Suppressor macrophage treated with lipopolysaccharide for 1 hour (primary cell): ENCODE data around the gene OR52H1.

Source experiments
- DNase-seq, 3 donors: peaks; one replicate each; pipeline ENCODE4 v3.0.0-alpha.2; 2020 to 2022

Gene OR52H1

DNA sequence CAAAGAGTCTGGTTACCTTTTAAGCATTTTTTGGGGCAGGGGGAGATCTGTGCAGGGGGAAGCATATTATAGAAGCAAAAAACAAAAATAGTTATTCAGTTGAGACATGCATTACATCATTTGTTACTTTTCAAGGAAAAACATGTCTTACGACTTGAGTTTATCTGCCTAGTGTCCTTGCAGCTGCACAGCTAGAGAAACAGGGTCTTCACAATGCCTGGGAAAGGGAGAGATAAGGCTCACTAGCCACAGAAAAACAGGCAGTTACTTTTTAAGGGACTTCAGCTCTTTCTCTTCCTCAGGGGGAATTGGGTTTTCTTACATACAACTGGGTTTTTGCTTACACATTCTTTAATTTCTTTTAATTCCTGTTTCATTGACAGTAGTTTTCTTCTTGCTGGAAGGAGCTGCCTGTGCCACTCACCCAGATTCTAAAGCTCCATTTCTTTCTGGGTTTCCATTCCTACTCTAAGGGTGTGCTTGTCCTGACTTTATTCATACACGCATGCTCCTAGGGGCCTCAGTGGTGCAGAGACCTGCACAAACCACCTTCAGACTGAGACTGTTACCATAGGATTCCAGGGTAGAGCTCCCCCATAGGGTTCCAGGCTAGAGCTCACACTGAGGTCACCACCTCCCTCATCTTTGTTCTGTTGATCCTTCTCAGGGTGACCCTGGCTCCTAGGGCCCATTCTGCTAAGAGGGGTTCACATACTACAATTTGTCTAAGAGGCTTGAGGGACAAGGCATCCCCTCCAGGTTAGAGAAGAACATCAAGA, 17.1 kb downstream of the OR52H1 start:
- DNase-seq = no peak

DNA sequence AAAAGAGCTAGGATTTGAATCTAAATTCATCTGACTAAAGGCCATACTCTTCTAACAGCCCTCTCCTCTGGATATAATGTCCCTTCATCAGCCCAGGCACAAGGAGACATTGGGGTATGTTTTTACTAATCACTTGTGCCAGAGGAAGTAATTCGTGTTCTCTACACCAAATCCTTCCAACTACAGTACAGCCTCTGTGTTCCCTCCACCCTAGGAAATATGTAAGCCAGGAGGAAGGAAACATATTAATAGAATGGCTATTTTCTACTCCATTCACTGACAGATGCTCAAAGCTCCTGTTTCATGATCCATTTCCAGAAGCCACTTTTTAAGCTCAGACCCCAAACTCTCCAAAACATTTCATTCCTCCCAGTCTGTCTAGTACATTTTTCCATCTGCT, 19.8 kb downstream of the OR52H1 start:
- DNase-seq = no peak

DNA sequence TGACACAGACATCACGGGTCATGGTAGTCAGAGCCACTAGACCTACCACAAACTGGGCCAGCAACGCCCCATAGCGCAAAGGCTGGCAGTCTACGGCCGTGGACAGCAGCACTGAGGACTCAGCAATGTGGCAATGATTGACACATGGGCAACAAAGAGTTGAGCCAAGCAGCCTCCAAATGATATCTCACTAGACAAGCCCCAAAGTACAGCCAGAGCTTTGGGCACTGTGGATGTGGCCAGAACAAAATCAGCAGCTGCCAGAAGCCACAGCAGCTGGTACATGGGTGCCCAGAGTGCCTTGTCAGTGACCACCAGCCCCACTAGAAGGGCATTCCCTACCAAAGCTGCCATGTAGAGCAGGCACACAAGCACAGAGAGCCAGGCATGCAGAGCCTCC, 20.6 kb downstream of the OR52H1 start:
- no peak for DNase-seq

- no peak for DNase-seq
Measured at GRCh38 chr11:5524756-5525155, 23.6 kb downstream of the OR52H1 start.

- DNase-seq = no peak
Measured at GRCh38 chr11:5522308-5522707, 26.0 kb downstream of the OR52H1 start.

DNA sequence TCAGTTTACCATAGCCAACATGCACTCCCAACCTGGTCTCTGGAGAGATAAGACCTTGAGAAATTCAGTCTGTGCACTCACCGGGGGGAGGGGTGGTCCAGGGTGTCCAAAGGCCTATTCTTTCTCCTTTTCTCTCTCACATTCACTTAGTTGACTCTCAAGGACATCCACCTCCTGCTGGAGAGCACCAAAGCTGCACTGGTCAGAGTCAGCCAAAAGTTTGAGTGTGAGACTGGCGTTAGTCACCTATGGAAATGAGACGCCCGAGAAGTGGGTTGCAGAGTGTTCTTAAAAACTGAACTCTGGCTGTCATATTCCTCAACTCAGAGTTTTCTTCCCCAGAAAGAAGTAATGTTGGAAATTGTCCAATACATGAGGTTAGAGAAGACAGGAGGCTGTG, 26.8 kb downstream of the OR52H1 start:
- no peak for DNase-seq

- DNase-seq = no peak
Measured at GRCh38 chr11:5516599-5516998, 31.7 kb downstream of the OR52H1 start, which contains the start of gene UBQLNL. UBQLNL (minus strand) TSS chr11:5516699; CDS start chr11:5516441, 258 bp downstream.

DNA sequence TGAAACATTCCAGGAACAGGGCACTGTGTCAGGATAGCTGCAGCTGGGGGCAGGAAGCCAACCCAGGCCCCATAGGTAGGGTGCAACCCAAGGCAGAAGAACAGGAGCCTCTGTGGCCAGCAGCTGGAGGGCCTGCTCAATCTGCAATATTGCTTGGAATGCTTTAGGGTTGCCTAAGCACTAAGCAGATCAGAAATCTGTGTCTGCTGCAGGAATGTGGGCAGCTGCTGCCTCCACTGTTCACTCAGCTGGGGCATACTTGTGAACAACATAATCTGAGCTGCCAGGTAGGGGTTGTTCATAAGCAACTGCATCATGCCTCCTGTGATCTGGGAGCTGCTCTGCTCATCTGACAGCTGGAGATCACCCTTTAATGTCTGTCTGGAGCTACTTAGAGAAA, 33.5 kb downstream of the OR52H1 start:
- DNase-seq = no peak

DNA sequence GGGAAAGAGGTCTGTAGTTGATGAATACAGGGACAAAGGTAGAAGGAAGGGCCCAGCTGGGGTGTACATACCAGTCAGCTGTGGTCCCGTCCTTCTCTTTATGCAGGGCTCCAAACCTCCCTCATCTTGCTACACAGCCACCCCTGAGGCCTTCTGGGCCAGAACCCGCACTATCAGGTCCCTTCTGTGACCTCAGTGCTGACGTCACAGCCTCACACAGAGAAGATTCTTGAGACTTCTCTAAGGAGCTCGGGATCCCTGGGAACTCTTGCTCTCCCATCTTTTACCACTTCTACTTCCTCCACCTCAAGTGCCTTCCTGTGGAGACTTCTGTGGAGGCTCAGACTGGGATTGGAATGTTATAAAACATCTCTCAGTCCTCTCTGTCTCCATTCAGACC, 38.5 kb downstream of the OR52H1 start, which contains the start of gene UBQLN3:
UBQLN3 (minus strand) TSS at position 155 of the 400 bp plus-strand sequence. CDS start 399 bp downstream, outside the sequence.
- DNase-seq = no peak

GRCh38 chr11:5508605-5509004, 39.7 kb downstream of the OR52H1 start:
- DNase-seq = no peak

DNA sequence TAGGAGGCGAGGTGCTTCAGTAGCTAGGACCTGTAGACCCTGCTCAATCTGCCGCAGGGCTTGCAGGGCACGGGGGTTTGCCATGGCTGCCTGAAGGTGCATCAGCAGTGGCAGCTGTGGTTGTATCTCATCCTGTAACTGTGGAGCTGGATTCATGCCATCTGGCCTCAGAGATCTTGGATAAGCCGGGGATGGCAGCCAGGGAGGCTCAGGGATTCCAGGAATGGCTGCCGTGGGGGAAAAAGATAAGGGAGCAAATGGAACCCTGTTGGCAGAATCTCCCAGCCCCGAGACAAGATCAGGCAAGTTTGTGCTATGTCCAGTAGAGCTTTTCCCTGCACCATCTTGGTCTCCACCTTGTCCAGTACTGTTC, 40.4 kb downstream of the OR52H1 start:
- no peak for DNase-seq

GRCh38 chr11:5507177-5507932, 41.0 kb downstream of the OR52H1 start:
- DNase-seq = no peak

DNA sequence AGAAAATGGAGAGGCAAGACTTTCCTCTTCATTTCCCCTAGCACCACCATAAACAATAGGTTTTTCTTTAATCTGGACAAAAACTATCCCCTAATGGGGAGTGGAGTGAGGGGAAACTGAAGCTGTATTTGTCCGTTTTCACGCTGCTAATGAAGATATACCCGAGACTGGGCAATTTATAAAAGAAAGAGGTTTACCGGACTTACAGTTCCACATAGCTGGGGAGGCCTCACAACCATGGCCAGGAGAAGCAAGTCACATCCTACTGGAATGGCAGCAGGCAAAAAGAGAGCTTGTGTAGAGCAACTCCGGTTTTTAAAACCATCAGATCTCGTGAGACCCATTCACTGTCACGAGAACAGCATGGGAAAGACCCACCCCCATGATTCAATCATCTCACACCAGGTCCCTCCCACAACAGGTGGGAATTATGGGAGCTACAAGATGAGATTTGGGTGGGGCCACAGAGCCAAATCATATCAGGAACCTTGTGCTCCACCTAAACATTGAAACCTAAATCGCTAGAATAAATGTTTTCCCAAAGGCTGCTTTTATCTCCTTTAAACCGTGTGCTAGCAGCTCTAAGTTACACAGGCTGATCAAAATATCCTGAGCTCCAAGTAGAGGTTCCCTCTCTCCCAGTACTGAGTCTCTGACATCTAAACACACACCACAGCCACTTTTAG, 42.8 kb downstream of the OR52H1 start:
- DNase-seq = no peak

DNA sequence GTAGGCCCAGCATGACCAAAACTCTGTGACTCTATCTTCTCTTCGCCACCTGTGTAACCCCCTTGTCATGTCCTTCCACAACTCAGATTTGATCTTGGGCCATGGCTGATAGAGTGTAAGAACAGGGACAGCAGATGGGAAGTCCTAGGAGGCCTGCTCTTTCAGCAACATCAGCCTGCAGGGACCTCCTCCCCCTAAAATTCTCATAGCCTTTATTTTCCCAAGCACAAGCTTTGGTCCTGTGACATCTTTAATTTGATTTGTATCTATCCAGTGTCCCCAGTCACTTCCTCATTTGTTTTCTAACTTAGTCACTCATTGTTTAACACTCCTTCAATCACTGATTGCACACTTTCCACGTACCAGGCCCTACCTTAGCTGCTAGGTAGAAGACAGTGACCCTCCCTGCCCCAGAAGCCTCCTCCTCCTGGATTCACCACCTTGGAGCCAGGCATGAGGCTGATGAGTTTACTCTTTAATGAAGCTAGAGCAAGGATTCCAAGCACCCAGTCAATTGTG, 43.9 kb downstream of the OR52H1 start:
- no peak for DNase-seq

- DNase-seq = peak; percentile 44 to 60 (median 44)
Measured at GRCh38 chr11:5500393-5500801, 47.9 kb downstream of the OR52H1 start.

- DNase-seq = no peak
Measured at GRCh38 chr11:5499671-5500070, 48.7 kb downstream of the OR52H1 start.
